Heart left ventricle (tissue), 16 donors: ENCODE data around the gene DHX40. TPM values are rescaled to one million over a fixed set of nuclear protein-coding genes. Genes with fewer than 3 reads are reported as not detected.
A peak's percentile ranks its signal among the peaks of the same experiment; 100 is the strongest.

Experiments
- ATAC-seq, 4 donors: fragments of 200-7000 bp; cut with Tn5 transposase; one replicate each; pipeline ENCODE4 v1.9.1; 2020 to 2022; ENCODE audit warnings: moderate library complexity in 4 of 4, mild to moderate bottlenecking in 3 of 4, moderate number of reproducible peaks in 1 of 4
- DNase-seq, 5 donors: peaks; one replicate each; pipeline ENCODE4 v3.0.0-alpha.2; 2020
- H3K27ac ChIP-seq, 12 donors: fragments of 200-600 bp; sonication (generic) in 4 of 12; one replicate each; pipeline versions ENCODE4 v1.5.0 to v1.8.0; 2016 to 2022; ENCODE audit warnings: mild to moderate bottlenecking in 2 of 12
- H3K27me3 ChIP-seq, 9 donors: fragments of 200-600 bp; sonication (generic) in 2 of 9; one replicate each; pipeline versions ENCODE4 v1.5.1 to v1.8.0; 2016 to 2022; ENCODE audit warnings: mild to moderate bottlenecking in 3 of 9
- H3K36me3 ChIP-seq, 9 donors: fragments of 200-600 bp; sonication (generic) in 2 of 9; one replicate each; pipeline versions ENCODE4 v1.5.0 to v1.8.0; 2018 to 2022; ENCODE audit warnings: mild to moderate bottlenecking in 2 of 9
- H3K4me1 ChIP-seq, 12 donors: fragments of 200-600 bp; sonication (generic) in 4 of 12; one replicate each; pipeline versions ENCODE4 v1.5.0 to v1.8.0; 2016 to 2022; ENCODE audit warnings: mild to moderate bottlenecking in 3 of 12
- H3K4me3 ChIP-seq, 12 donors: fragments of 200-600 bp; sonication (generic) in 4 of 12; one replicate each; pipeline versions ENCODE4 v1.5.0 to v1.8.0; 2017 to 2022; ENCODE audit warnings: mild to moderate bottlenecking in 9 of 12, moderate library complexity in 4 of 12
- H3K9me3 ChIP-seq, 12 donors: fragments of 200-600 bp; sonication (generic) in 4 of 12; one replicate each; pipeline versions ENCODE4 v1.5.0 to v1.8.0; 2016 to 2022; ENCODE audit warnings: mild to moderate bottlenecking in 1 of 12
- POLR2A ChIP-seq, 2 donors: fragments of 450-650 bp; IDR thresholded peaks; one replicate each; pipeline ENCODE4 v1.6.1; 2017; ENCODE audit warnings: antibody characterized with exemption in 2 of 2, mild to moderate bottlenecking in 2 of 2, moderate library complexity in 2 of 2
- WGBS, 4 donors: extraction: QIAGEN DNeasy Blood & Tissue Kit in 2 of 4; methylation state at CpG; one replicate each; pipeline versions ENCODE4 v1.1.5 to v1.1.7; 2013 to 2018; 5-methylcytosine and 5-hydroxymethylcytosine counted together
- intact Hi-C, 10 donors: fragments of 100-400 bp; cut with DNase I; formaldehyde crosslinking; loops; one replicate each; pipeline versions ENCODE4 v1.11.1 to v1.14.2; 2022
- polyA plus RNA-seq, 2 donors: library from polyadenylated mRNA; stranded (reverse); fragments of 200-250 nt; gene quantifications; one replicate each; pipeline ENCODE4 v1.2.3, GENCODE V29; 2013
- total RNA-seq, 9 donors: library from RNA; depleted of rRNA in 2 of 9; stranded (reverse); fragments of >200 nt in 2 of 9; fragmentation: NEBNext Ultra II Directional in 3 of 9; extraction: Animal tissue kit (Norgen Biotek cat#: 25700) in 3 of 9; gene quantifications; one replicate each; pipeline versions ENCODE4 v1.1.0 to v1.2.4, GENCODE V29; 2016 to 2023
- TF ChIP-seq, protein P1 (sequence below), 12 donors: fragments of 200-600 bp; sonication (generic) in 4 of 12; IDR thresholded peaks; one replicate each; pipeline versions ENCODE4 v1.5.0 to v1.8.0; 2018 to 2022; ENCODE audit warnings: antibody characterized with exemption in 12 of 12, mild to moderate bottlenecking in 5 of 12
- donor health status: ischemic (EF 13 %, LVEDD 7.1; RV severe dilation, severe dysfunction).
- donor health status: healthy with polysubstance abuse.
- donor health status: DM: no; HTN: yes; CAD: no.
- donor health status: DM: no; HTN: no; CAD: no.
- donor health status: ischemic (EF 25% LVEDD 6.9; RV normal size, moderate dysfunction).
- donor health status: ischemic (EF 25% LVEDD 5.7; RV mildly dilated, moderate dysfunction).
- donor health status: healthy.
- donor health status: DM: yes; HTN: yes; CAD: no.
- donor health status: ischemic (EF 35%, LVEDD 5.7; RV mildly dilated, moderate dysfunction).
- donor health status: nonischemic (EF 11% LVEDD 7.7; RV severe dilation, severe dysfunction).
- donor health status: DM: yes; HTN: yes; CAD: no.
- donor health status: PGD.
- donor health status: ischemic (EF 29% LVEDD 5.4; RV normal size, mild dysfunction).
- donor health status: nonischemic (EF 23%, LVEDD 6.1; RV moderate dilation, normal function).

DHX40 gene
- total and polyA plus RNA-seq, 11 donors, result 5.5 to 25.4 (median 21.2) TPM

DNA sequence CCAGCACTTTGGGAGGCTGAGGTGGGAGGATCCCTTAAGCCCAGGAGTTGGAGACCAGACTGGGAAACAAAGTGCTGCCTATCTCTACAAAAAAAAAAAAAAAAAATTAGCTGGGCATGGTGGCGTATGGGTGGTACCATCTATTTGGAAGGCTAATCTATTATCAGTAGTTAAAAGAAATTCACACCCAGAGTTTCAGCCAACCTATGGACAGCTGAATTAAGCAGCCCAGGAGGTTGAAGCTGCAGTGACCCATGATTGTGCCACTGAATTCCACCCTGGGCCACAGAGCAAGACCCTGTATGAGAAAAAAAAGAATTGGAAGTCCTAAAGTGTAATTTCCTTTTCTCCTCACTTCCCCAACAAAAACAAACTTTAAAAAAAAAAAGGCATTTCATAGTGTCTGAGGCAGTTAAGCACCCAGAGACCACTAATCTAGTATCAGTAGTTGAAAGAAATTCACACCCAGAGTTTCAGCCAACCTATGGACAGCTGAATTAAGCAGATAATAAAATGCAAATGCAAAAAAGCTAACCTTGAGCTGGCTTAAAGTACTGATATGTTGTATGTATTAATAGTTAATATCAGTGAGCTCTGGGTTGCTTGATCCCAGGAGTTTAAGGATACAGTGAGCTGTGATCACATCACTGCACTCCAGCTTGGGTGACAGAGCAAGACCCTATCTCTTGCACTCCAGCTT, 72.4 kb downstream of the DHX40 start:
- ATAC-seq (no peak), DNase-seq (no peak)
- no peak overlapping the region for H3K4me3 ChIP-seq
- intact Hi-C loops, result no loop called here
- peaks cover 0 to 12% (median 0%) of the 10 kb centered on the region in 9 donors for H3K36me3 ChIP-seq
- H3K4me1 ChIP-seq, result peaks cover 8 to 98% (median 68%) of the 10 kb centered on the region in 12 donors
- H3K9me3 ChIP-seq, result no peaks in the 10 kb centered on the region
- H3K27ac ChIP-seq, result peak overlapping the region in 1 of 12 donors; percentile 36
- no peak for TF ChIP-seq POLR2A (IDR thresholded peaks at IDR 0.05)
- TF ChIP-seq, protein P1, sequence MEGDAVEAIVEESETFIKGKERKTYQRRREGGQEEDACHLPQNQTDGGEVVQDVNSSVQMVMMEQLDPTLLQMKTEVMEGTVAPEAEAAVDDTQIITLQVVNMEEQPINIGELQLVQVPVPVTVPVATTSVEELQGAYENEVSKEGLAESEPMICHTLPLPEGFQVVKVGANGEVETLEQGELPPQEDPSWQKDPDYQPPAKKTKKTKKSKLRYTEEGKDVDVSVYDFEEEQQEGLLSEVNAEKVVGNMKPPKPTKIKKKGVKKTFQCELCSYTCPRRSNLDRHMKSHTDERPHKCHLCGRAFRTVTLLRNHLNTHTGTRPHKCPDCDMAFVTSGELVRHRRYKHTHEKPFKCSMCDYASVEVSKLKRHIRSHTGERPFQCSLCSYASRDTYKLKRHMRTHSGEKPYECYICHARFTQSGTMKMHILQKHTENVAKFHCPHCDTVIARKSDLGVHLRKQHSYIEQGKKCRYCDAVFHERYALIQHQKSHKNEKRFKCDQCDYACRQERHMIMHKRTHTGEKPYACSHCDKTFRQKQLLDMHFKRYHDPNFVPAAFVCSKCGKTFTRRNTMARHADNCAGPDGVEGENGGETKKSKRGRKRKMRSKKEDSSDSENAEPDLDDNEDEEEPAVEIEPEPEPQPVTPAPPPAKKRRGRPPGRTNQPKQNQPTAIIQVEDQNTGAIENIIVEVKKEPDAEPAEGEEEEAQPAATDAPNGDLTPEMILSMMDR (IDR thresholded peaks at IDR 0.05), result no peak
- WGBS, 4 donors, result 68 to 90% (median 86%) methylated on average over 1 of the region's 1 CpG
- H3K27me3 ChIP-seq, result no peaks in the 10 kb centered on the region

DNA sequence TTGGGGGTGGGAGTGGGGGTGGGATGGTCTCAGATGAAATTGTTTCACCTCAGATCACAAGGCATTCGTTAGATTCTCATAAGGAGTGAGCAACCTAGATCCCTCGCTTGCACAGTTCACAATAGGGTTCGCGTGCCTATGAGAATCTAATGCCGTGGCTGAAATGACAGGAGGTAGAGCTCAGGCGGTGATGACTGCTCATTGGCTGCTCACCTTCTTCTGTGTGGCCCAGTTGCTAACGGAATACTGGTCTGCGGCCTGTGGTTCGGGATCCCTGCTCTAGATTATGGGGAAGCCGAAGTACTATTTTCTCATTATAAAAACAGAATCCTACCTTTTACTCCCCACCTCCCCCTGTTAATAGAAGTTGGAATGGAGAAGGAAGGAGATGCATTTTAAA, 73.1 kb downstream of the DHX40 start:
- WGBS, 4 donors, result 65 to 71% (median 69%) methylated on average over 10 of the region's 10 CpGs
- Histone ChIP-seq H3K27ac (no peak overlapping the region), H3K4me1 (peaks cover 8 to 96% (median 66%) of the 10 kb centered on the region in 12 donors), H3K4me3 (no peak overlapping the region), H3K36me3 (peaks cover 0 to 8% (median 0%) of the 10 kb centered on the region in 9 donors), H3K9me3 (no peaks in the 10 kb centered on the region), H3K27me3 (no peaks in the 10 kb centered on the region)
- ATAC-seq (peak in 3 of 4 donors; percentile 25 to 38 (median 38)), DNase-seq (no peak)
- TF ChIP-seq POLR2A (IDR thresholded peaks at IDR 0.05), result no peak
- TF ChIP-seq, protein P1 (IDR thresholded peaks at IDR 0.05), result no peak
- intact Hi-C loops, result no loop called here

DNA sequence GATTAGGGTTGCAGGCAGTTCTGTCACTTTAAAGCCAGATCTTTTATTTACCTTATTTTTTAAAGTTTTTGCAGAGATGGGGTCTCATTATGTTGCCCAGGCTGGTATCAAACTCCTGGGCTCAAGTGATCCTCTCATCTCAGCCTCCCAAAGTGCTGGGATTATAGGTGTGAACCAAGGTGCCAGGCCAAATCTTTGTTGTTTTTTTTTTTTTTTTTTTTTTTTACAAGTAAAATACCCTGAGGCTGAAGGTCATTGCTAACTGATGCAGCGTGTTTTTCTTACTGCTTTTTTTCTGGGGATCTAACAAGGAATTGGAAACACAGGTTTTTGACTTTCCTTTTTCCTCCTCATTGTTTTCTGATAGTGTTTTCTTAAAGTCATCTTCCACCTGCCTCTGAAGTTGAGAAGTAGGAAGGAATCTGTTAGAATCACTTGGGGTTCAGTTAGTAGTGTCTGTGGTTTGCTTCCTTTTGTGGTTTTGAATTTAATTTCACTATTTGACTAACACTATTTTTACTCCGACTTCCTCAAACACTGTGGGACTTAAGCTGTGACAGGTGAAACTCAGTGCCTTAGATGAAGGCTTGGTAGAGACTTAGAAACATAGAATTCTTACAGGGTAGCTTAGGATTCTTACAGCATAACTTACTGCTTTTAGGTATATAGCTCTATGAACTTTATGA, 76.5 kb downstream of the DHX40 start:
- TF ChIP-seq, protein P1 (IDR thresholded peaks at IDR 0.05), result no peak
- TF ChIP-seq POLR2A (IDR thresholded peaks at IDR 0.05), result no peak
- WGBS, 4 donors, result 56 to 61% (median 58%) methylated on average over 2 of the region's 2 CpGs
- Histone ChIP-seq H3K27ac (peak overlapping the region in 1 of 12 donors; percentile 5), H3K4me1 (peaks cover 0 to 83% (median 65%) of the 10 kb centered on the region in 12 donors), H3K36me3 (peaks cover 0 to 31% (median 24%) of the 10 kb centered on the region in 9 donors), H3K27me3 (no peaks in the 10 kb centered on the region), H3K9me3 (no peaks in the 10 kb centered on the region), H3K4me3 (no peak overlapping the region)
- ATAC-seq, result no peak
- intact Hi-C loops, result no loop called here
- DNase-seq, result no peak

DNA sequence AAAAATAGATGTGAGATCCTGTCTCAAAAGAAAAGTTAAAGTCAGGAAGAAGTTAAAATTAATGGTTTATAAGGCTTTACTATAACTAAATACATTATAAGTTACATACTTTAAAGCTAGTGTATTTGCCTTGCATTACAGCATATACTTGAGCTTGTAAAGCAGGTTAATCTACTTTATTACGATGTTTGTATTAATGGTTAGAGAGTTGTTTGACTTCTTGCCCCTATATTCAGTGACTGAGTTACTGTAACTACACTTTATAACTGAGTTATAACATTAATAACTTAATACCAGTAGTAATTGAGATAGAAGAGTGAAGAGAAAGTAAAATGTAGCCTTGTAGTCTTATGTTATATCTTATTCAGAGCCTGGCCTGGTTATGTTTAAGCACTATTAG, 77.2 kb downstream of the DHX40 start:
- no peak overlapping the region for H3K4me3 ChIP-seq
- H3K27ac ChIP-seq, result peak overlapping the region in 1 of 12 donors; percentile 5
- 80 to 91% (median 84%) methylated on average over 1 of the region's 1 CpG for WGBS, 4 donors
- no peaks in the 10 kb centered on the region for H3K9me3 ChIP-seq
- H3K4me1 ChIP-seq, result peaks cover 0 to 84% (median 65%) of the 10 kb centered on the region in 12 donors
- DNase-seq (no peak), ATAC-seq (no peak)
- peaks cover 0 to 38% (median 30%) of the 10 kb centered on the region in 9 donors for H3K36me3 ChIP-seq
- intact Hi-C loops, result no loop called here
- TF ChIP-seq, protein P1 (IDR thresholded peaks at IDR 0.05), result no peak
- TF ChIP-seq POLR2A (IDR thresholded peaks at IDR 0.05), result no peak
- no peaks in the 10 kb centered on the region for H3K27me3 ChIP-seq
